ENCODE results near the gene PRR15. TPM values are rescaled to one million over a fixed set of nuclear protein-coding genes. Genes with fewer than 3 reads are reported as not detected.

Gene PRR15
- 3.7 to 4.1 TPM (median 3.8 TPM) in 5 replicates for total RNA-seq (2022; extraction: Qiagen RNA extraction)

GRCh38 chr7:29563590-29564495, at the start of gene PRR15:
TSS of gene PRR15 (plus strand) at chr7:29563835. CDS start at chr7:29566330, 2,495 bp downstream.

Other genes starting within 250 kb of the PRR15 start
- gene WIPF3, start 242.7 kb downstream of the PRR15 start, total RNA-seq (2022; extraction: Qiagen RNA extraction) = 0.39 to 0.71 TPM (median 0.56 TPM) in 5 replicates

All from A549 treated with Mapracorat at 1 μM for 4 hours (cell line).